Activated T-cell treated with anti-CD3 and anti-CD28 coated beads, Interleukin-2, amount 50 U/mL, for 24 hours (primary cell): ENCODE data around the gene ZNF473.
"Not testable (repeated sequence)": the region's sequence is repeated elsewhere in the genome, so short reads cannot be mapped to it uniquely, and the experiment has no call there.

Experiments
- DNase-seq: peaks from one replicate; pipeline ENCODE4 v3.0.0-alpha.2; 2020
- H3K27ac Mint-ChIP-seq: 2 replicates; pipeline ENCODE4 v1.8.0; 2020; ENCODE audit warnings: mild to moderate bottlenecking, mixed read lengths
- H3K27me3 Mint-ChIP-seq: 2 replicates; pipeline ENCODE4 v1.8.0; 2020; ENCODE audit warnings: mixed read lengths
- H3K36me3 Mint-ChIP-seq: 2 replicates; pipeline ENCODE4 v1.8.0; 2020; ENCODE audit warnings: low read depth, mixed read lengths
- H3K4me1 Mint-ChIP-seq: 2 replicates; pipeline ENCODE4 v1.8.0; 2020; ENCODE audit warnings: low read depth, mixed read lengths
- H3K4me3 Mint-ChIP-seq: 2 replicates; pipeline ENCODE4 v1.8.0; 2020; ENCODE audit warnings: mild to moderate bottlenecking, moderate library complexity, mixed read lengths
- H3K9me3 Mint-ChIP-seq: 2 replicates; pipeline ENCODE4 v1.8.0; 2020; ENCODE audit warnings: mixed read lengths

ZNF473 gene

DNA sequence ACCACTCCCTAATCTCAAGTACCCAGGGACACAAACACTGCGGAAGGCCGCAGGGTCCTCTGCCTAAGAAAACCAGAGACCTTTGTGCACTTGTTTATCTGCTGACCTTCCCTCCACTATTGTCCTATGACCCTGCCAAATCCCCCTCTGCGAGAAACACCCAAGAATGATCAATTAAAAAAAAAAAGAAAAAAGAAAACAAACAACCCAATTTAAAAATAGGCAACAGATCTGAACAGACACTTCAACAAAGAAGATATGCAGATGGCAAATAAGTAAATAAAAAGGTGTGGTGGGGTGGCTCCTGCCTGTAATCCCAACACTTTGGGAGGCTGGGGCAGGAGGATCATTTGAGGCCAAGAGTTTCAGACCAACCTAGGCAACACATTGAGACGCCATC, 61.3 kb downstream of the ZNF473 start:
- peaks cover 11% of the 10 kb centered on the region for H3K27me3 Mint-ChIP-seq
- DNase-seq, H3K4me3 Mint-ChIP-seq: not testable (repeated sequence)

DNA sequence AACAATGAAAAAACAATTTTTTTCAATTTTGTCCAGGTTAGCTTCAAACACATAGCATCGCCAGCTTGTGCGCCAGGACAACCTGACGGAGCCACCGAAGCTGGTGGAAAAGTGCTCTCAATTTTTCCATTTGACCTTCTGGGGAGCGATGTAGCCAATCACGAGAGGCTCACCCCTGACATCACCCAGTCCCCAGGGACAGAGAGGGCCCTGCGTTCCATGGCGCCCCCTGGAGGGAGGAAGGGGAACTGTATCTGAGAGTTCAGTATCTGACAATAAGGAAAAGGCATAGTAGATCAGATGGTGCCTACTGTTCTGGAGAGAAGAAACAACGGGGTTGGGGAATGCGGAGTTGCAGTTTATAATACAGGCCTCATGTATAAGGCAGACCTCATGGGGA, 64.9 kb downstream of the ZNF473 start:
- H3K27ac Mint-ChIP-seq, H3K36me3 Mint-ChIP-seq, H3K9me3 Mint-ChIP-seq, H3K4me3 Mint-ChIP-seq, H3K4me1 Mint-ChIP-seq, H3K27me3 Mint-ChIP-seq: not testable (repeated sequence)
- DNase-seq, result peak; percentile 52

More for the DNA sequence above, 61.3 kb downstream of the ZNF473 start:
- not testable (repeated sequence) for H3K27ac Mint-ChIP-seq, H3K4me1 Mint-ChIP-seq, H3K36me3 Mint-ChIP-seq, H3K9me3 Mint-ChIP-seq

- not testable (repeated sequence) for H3K4me3 Mint-ChIP-seq, H3K27ac Mint-ChIP-seq, DNase-seq, H3K36me3 Mint-ChIP-seq, H3K9me3 Mint-ChIP-seq, H3K27me3 Mint-ChIP-seq, H3K4me1 Mint-ChIP-seq
Observed at GRCh38 chr19:50091786-50092185, 66.0 kb downstream of the ZNF473 start.

- not testable (repeated sequence) for H3K4me1 Mint-ChIP-seq, H3K27me3 Mint-ChIP-seq, DNase-seq, H3K36me3 Mint-ChIP-seq, H3K27ac Mint-ChIP-seq, H3K4me3 Mint-ChIP-seq, H3K9me3 Mint-ChIP-seq
Observed at GRCh38 chr19:50092597-50092996, 66.8 kb downstream of the ZNF473 start.

- not testable (repeated sequence) for H3K9me3 Mint-ChIP-seq, DNase-seq, H3K27me3 Mint-ChIP-seq, H3K4me3 Mint-ChIP-seq, H3K27ac Mint-ChIP-seq, H3K36me3 Mint-ChIP-seq, H3K4me1 Mint-ChIP-seq
Observed at GRCh38 chr19:50097884-50098283, 72.1 kb downstream of the ZNF473 start.

- H3K27me3 Mint-ChIP-seq, H3K4me1 Mint-ChIP-seq, DNase-seq, H3K27ac Mint-ChIP-seq, H3K4me3 Mint-ChIP-seq, H3K36me3 Mint-ChIP-seq, H3K9me3 Mint-ChIP-seq: not testable (repeated sequence)
Observed at GRCh38 chr19:50098892-50099291, 73.1 kb downstream of the ZNF473 start.

- DNase-seq, H3K36me3 Mint-ChIP-seq, H3K9me3 Mint-ChIP-seq, H3K27me3 Mint-ChIP-seq, H3K27ac Mint-ChIP-seq, H3K4me3 Mint-ChIP-seq, H3K4me1 Mint-ChIP-seq: not testable (repeated sequence)
Observed at GRCh38 chr19:50099696-50100095, 73.9 kb downstream of the ZNF473 start.

DNA sequence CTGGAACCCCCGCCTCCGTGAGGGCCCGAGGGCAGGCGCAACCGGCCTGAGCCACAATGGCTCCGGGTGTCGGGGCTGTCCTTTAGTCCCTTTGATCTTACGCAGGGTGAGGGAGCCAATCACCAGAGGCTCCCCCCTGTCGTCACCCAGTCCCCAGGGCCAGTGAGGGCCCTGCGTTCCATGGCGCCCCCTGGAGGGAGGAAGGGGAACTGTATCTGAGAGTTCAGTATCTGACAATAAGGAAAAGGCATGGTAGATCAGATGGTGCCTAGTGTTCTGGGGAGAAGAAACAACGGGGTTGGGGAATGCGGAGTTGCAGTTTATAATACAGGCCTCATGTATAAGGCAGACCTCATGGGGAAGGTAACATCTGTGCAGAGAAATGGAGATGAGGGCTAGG, 75.1 kb downstream of the ZNF473 start:
- H3K4me1 Mint-ChIP-seq, DNase-seq, H3K9me3 Mint-ChIP-seq, H3K4me3 Mint-ChIP-seq, H3K36me3 Mint-ChIP-seq, H3K27ac Mint-ChIP-seq, H3K27me3 Mint-ChIP-seq: not testable (repeated sequence)
